H1 (cell line): Measurements from ENCODE around the gene MAP3K6. TPM values are rescaled to one million over a fixed set of nuclear protein-coding genes. Genes with fewer than 3 reads are reported as not detected.

ENCODE experiments used
- ATF2 ChIP-seq: IDR thresholded peaks from 2 replicates; pipeline ENCODE4 v1.6.1; 2012; ENCODE audit warnings: low read length, inconsistent platforms
- ATF3 ChIP-seq: IDR thresholded peaks from 2 replicates; pipeline ENCODE4 v1.6.1; 2011; ENCODE audit warnings: low read depth, mild to moderate bottlenecking, low read length; ENCODE audit not compliant: insufficient read depth
- CBX5 ChIP-seq: fragments of 300-800, 300-1000 bp; sonication (generic); IDR thresholded peaks from 2 replicates; pipeline ENCODE4 v1.7.1; 2016; ENCODE audit warnings: antibody characterized with exemption, low read length, low read depth
- CEBPB ChIP-seq: IDR thresholded peaks from 2 replicates; pipeline ENCODE4 v1.6.1; 2012; ENCODE audit warnings: low read depth, low read length
- GTF2F1 ChIP-seq: IDR thresholded peaks from 2 replicates; pipeline ENCODE4 v1.6.1; 2012; ENCODE audit warnings: low read depth, low read length, improper control_type of control experiment, borderline replicate concordance
- MAFK ChIP-seq: IDR thresholded peaks from 2 replicates; pipeline ENCODE4 v1.6.1; 2012; ENCODE audit warnings: low read depth, mild to moderate bottlenecking, improper control_type of control experiment, low read length
- PHF8 ChIP-seq: fragments of 200-600 bp; sonication (generic); conservative IDR thresholded peaks from 2 replicates; pipeline ENCODE4 v1.7.1; 2012; ENCODE audit warnings: low read depth, mild to moderate bottlenecking, inconsistent platforms, low read length, moderate library complexity
- RAD21 ChIP-seq, 2 experiments: IDR thresholded peaks in 1 of 2; conservative IDR thresholded peaks in 1 of 2; 2 replicates each; pipeline ENCODE4 v1.6.1; 2011; ENCODE audit warnings: low read depth in 2 of 2, low read length in 2 of 2, improper control_type of control experiment in 1 of 2, inconsistent platforms in 1 of 2, mild to moderate bottlenecking in 1 of 2, moderate library complexity in 1 of 2
- RFX5 ChIP-seq: IDR thresholded peaks from 2 replicates; pipeline ENCODE4 v1.6.1; 2011; ENCODE audit warnings: low read depth, low read length, improper control_type of control experiment, borderline replicate concordance
- polyA plus RNA-seq, 7 experiments: library from polyadenylated mRNA; depleted of rRNA in 3 of 7; stranded (reverse) in 5 of 7; unstranded in 2 of 7; fragments of >200 nt in 5 of 7; fragments of 200-250 nt in 2 of 7; gene quantifications; 1 replicate in 5 of 7; 2 replicates in 1 of 7; 4 replicates in 1 of 7; pipeline versions ENCODE4 v1.2.1 to v1.2.3, GENCODE V29; 2011 to 2013; ENCODE audit warnings: missing spikeins in 2 of 7, mixed read lengths in 2 of 7
- total RNA-seq: library from RNA; stranded (reverse); fragmentation: NEBNext Ultra II Directional; extraction: Animal tissue kit (Norgen Biotek cat#: 25700); gene quantifications from 2 replicates; pipeline ENCODE4 v1.2.1, GENCODE V29; 2021

MAP3K6 gene
- total and polyA plus RNA-seq, 2 of the 8 experiments (the other 6 are each of a cell fraction or from before 2014, with no cell fraction given), result 7.4 to 7.6 TPM

- TF ChIP-seq MAFK, result no peak
- TF ChIP-seq ATF2, result no peak
- TF ChIP-seq CBX5, result no peak
- TF ChIP-seq ATF3, result no peak
- peak; percentile 18; the same call in 1 of the 2 replicates for TF ChIP-seq PHF8
- no peak for TF ChIP-seq CEBPB
- TF ChIP-seq RFX5, result no peak
- TF ChIP-seq GTF2F1, result no peak
- peak in 1 of 2 experiments; percentile 37; a peak in 2 of 4 replicates for TF ChIP-seq RAD21 (IDR thresholded peaks at IDR 0.05 in 1 of 2, conservative IDR thresholded peaks at IDR 0.05 in 1 of 2; ENCODE audit: low read depth in 2 of 2, low read length in 2 of 2)
These were observed at the start of gene MAP3K6 (continued) for GRCh38 chr1:27366411-27367159.
